ENCODE results near the gene COX6B1.

DNA sequence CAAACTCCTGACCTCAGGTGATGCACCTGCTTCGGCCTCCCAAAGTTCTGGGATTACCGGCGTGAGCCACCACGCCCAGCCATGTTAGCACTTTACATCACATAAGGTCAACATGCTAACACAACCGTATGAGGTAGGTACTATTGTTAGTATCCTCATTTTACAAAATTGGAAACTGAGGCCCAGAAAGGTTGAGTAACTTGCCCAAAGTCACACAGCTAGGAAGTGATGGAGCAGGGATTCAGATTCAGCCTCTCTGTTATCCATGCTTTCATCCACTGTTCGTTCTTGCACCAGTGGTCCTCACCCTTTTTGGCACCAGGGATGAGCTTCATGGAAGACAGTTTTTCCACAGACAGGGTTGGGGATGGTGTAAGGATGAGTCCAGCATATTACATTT is 8.6 kb downstream of the COX6B1 start:
- TF ChIP-seq CTCF (IDR thresholded peaks at IDR 0.05) (no peak), GABPA (IDR thresholded peaks at IDR 0.05; ENCODE audit: low read depth) (no peak), EZH2phosphoT487 (IDR thresholded peaks at IDR 0.05; ENCODE audit: borderline replicate concordance, low read depth) (no peak), NRF1 (IDR thresholded peaks at IDR 0.05; ENCODE audit: low read depth, low read length) (no peak), POLR2AphosphoS5 (IDR thresholded peaks at IDR 0.05; ENCODE audit: low read depth, low read length) (no peak), RFX5 (IDR thresholded peaks at IDR 0.05; ENCODE audit: low read length) (no peak), SIN3A (IDR thresholded peaks at IDR 0.05; ENCODE audit: borderline replicate concordance, low read depth, low read length) (no peak)
- TF ChIP-seq, protein P1, sequence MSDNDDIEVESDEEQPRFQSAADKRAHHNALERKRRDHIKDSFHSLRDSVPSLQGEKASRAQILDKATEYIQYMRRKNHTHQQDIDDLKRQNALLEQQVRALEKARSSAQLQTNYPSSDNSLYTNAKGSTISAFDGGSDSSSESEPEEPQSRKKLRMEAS (IDR thresholded peaks at IDR 0.05; ENCODE audit: low read depth), result no peak
- TF ChIP-seq, protein P2, sequence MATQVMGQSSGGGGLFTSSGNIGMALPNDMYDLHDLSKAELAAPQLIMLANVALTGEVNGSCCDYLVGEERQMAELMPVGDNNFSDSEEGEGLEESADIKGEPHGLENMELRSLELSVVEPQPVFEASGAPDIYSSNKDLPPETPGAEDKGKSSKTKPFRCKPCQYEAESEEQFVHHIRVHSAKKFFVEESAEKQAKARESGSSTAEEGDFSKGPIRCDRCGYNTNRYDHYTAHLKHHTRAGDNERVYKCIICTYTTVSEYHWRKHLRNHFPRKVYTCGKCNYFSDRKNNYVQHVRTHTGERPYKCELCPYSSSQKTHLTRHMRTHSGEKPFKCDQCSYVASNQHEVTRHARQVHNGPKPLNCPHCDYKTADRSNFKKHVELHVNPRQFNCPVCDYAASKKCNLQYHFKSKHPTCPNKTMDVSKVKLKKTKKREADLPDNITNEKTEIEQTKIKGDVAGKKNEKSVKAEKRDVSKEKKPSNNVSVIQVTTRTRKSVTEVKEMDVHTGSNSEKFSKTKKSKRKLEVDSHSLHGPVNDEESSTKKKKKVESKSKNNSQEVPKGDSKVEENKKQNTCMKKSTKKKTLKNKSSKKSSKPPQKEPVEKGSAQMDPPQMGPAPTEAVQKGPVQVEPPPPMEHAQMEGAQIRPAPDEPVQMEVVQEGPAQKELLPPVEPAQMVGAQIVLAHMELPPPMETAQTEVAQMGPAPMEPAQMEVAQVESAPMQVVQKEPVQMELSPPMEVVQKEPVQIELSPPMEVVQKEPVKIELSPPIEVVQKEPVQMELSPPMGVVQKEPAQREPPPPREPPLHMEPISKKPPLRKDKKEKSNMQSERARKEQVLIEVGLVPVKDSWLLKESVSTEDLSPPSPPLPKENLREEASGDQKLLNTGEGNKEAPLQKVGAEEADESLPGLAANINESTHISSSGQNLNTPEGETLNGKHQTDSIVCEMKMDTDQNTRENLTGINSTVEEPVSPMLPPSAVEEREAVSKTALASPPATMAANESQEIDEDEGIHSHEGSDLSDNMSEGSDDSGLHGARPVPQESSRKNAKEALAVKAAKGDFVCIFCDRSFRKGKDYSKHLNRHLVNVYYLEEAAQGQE (IDR thresholded peaks at IDR 0.05; ENCODE audit: low read depth, low read length), result no peak

All from SK-N-SH (cell line).